NCI-H128 (cell line): ENCODE measurements around the gene WNT5A.
"Not testable (repeated sequence)": the region's sequence is repeated elsewhere in the genome, so short reads cannot be mapped to it uniquely, and the experiment has no call there.

Source experiments
- DNase-seq: peaks from one replicate; lab custom pipeline; 2025; ENCODE audit not compliant: unreplicated experiment; lab: John Stamatoyannopoulos, UW

Gene WNT5A

DNA sequence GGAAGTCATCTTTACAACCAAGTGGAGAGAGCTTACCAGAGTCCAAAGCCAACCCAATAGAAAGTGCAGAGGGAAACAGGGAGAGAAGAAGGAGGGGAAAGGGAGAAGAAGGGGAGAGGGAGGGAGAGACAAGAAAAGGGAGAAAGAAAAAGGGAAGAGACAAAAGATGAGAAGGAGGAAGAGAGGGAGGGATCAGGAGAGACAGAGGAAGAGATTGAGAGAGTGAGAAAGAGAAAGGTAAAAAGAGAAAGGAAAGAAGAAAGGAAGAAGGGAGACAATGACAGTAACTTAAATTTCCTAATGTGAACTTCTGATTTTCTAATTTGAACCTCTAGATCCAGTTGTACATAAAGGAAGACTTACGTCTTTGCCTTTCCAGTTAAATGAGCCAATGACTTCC lies 20.7 kb upstream of the WNT5A start:
- DNase-seq = no peak

DNA sequence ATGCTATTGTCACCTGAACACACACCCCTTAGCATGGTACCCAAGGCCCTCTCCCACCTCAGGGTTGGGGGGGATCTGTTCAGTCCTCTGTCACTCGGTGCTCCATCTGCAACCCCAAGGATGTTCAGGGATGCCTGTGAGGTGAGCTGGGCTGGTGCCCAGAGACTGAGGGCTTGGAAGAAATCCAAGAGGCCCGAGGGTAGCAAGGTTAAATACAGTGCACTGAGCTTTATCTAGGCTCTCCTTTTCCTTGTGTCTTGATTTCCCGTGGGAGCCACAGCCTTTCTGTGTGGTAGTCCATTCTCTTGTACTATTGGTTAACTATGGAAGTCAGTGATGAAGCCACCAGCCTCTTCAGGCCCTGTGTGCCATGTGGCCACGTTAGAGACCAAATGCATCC lies 18.7 kb upstream of the WNT5A start:
- DNase-seq = no peak

DNA sequence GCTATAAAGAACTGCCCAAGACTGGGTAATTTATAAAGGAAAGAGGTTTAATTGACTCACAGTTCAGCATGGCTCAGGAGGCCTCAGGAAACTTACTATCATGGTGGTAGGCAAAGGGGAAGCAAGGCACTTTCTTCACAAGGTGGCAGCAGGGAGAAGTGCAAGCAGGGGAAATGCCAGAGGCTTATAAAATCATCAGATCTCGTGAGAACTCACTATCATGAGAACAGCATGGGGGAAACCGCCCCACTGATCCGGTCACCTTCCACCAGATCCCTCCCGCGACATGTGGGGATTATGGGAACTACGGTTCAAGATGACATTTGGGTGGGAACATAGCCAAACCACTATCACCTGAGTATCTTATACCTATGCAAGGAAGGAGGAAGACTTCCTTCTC lies 18.0 kb upstream of the WNT5A start:
- DNase-seq = not testable (repeated sequence)

DNA sequence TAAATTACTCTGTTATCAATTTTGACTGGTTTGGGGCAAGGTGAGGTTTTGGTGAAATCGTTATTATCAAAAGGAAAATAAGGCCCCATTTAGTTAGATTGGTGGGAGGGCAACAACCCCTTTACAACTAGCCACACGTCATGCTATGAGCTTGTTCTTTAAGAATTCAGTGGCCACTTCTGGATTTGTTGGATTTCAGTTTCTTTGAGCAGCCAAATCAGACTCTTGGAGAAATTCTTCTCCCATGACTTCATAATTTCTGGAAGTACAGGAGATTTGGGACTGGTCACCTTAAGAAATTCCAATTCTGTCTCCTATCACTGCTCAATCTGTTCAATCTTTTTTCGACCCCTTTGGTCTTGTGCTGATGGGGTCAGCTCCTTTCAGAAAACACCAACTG lies 14.8 kb upstream of the WNT5A start:
- no peak for DNase-seq

DNA sequence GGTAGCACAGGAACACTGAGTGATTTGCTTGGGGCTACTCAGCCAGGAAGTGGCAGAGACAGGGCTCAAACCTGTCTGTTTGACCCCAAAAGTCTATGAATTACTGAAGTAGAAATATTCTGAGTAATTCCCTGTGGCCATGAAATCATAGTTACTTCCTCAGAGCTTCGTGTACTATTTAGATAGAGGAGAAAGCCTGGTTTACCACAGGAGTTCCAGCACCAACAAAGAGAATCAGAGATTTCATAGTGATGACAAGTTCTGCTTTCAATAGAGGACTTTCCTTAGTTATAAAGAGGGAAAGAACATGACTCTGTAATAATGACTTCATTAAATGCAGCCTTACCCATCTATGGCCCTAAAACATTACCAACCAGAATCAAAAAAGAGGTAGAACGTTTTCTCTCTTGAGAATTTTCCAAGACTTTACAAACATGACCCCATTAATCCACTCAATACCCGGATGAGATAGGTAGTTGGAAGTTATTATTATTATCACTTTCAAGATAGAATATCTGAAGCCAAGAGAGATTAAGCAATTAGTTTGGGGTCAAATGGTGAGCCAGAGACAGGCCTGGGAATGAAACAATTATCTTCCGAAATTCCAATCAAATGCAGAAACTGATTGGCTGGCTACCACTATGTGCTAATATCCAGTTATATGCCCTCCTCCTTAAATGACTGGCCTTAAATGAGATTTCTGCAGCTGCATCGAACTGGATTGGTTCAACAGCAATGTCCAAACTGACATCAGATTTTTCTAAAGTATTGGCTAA lies 13.6 kb upstream of the WNT5A start:
- DNase-seq = no peak

- no peak for DNase-seq
Measured at GRCh38 chr3:55498520-55498919, 11.4 kb upstream of the WNT5A start.

- DNase-seq = no peak
Measured at GRCh38 chr3:55497250-55497649, 10.1 kb upstream of the WNT5A start.

- no peak for DNase-seq
Measured at GRCh38 chr3:55494976-55495375, 7.9 kb upstream of the WNT5A start.

DNA sequence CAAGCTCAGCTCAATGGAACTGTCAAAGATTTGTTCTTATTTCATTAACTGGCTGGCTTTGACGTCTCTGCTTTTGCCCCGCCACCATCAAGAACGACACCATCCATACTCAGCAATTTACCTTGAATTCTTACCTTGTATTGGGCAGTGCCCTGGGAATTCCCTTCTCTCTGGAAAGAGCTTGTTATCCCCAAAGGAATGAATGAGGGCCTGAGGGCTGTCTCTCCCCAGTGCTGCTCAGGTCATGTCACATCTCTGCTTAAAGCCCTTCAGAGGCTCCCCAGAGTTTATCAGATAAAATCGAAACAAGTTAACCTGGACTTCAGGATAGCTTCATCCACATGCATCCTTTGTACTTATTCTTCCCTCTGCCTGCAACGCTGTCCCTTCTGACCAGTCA lies 5.9 kb upstream of the WNT5A start:
- DNase-seq = no peak

DNA sequence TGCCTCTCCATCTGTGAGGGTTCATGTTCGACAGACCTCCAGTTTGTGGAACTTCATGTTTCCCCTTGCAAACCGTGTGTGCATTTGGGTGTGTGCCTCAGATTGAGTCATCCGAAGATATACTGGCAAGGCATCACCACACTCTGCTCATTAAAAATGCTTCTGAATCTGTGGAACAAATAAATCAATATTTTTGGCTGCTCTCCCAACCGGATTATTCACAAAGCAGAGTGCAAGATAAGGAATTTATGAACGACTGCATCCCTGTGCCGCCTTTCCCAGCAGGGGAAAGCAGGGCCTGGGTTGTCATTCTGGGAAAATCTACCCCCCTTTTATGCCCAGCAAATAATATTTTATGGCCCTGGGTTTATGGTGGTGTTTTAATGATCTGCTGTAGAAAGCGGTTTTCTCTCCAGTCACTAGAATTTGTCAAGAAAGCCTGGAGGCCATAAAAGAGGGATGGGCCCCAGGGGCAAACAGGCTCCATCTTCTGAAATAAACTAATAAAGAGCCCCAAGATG lies 4.2 kb upstream of the WNT5A start:
- no peak for DNase-seq

DNA sequence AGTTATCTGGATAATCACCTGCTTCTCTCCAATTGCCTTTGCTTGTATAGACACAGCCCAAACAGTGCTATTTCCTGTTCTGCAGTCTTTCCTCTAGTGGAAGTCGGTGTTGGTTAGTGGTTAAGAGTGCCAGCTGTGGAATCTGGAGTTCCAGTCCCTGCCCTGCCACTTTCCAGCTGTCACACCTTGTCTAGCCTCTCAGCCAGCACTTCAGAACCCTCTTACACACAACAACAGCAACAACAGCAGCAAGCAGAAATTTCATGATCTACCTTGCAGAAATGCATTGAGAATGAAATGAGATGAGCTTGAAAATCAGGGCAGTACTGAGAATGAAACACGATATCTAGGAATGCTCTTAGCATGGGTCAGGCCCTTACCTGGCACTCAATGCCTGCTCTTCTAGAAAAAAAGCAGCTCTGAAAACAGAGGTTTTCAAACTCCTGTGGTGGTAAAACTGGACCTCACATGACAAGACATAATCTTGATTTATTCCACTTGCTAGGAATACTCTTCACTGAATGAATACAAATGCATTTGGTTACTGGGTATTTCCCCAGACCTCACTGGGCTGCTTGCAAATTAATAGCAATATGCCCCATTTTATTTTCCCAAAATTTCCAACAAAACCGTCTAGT lies 3.3 kb upstream of the WNT5A start:
- no peak for DNase-seq

DNA sequence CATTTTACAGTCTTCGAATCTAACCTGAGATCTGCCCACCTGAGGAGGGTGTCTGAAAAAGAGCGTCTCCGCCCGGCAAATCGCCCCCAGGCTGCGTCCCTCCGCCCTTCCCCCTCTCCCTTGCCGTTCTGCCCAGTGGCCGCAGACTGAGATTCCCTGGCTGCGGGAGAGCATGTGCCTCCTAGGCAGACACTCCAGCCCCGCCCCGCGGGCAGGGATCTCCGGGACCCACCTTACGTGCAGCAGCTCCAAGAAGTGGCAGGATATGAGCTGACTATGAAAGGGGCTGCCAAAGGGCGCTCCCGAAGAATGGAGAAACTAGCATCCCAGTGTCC lies 2.7 kb upstream of the WNT5A start:
- no peak for DNase-seq

GRCh38 chr3:55488398-55489055 lies 1.4 kb upstream of the WNT5A start:
- DNase-seq = no peak

DNA sequence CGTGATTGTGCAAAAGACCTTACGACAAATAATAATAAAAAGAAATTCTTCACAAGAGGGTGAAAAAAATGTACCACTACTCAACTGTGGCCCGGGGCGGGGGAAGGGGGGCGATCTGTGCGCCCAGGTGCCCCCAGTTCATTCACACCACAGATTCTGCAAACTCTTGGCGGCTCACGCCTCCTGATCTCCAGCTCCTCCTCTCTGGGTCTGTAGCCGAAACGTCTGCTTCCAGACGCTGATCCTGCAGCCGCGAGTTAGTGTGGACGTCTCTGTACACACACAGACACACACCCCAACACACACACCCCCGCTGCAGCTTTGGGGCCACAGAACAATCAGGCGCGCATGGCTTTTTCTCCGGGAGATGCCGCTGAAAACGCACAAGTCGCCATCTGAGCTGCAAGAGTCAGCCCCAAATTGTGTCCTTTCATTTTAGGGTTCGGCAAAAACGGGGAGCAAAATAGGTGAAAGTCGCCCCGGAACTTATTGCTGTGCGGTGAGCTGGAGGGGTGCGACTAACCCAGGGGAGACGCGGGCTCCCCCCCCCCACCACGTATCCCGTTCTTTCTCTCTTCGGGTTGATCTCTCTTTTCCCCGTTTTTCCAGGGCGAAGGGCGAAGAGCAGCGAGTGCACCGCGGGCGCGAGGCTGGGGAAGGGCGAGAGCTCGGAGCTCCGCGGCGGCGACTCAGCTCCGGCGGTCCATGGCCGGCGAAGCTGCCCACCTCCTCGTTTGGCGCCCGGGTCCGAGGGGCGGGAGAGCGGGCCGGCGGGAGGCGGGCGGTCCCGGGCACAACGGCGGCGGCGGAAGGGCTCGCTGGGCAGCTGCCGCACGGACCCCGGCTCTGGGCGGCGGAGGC lies 505 bp upstream of the WNT5A start:
- no peak for DNase-seq

DNA sequence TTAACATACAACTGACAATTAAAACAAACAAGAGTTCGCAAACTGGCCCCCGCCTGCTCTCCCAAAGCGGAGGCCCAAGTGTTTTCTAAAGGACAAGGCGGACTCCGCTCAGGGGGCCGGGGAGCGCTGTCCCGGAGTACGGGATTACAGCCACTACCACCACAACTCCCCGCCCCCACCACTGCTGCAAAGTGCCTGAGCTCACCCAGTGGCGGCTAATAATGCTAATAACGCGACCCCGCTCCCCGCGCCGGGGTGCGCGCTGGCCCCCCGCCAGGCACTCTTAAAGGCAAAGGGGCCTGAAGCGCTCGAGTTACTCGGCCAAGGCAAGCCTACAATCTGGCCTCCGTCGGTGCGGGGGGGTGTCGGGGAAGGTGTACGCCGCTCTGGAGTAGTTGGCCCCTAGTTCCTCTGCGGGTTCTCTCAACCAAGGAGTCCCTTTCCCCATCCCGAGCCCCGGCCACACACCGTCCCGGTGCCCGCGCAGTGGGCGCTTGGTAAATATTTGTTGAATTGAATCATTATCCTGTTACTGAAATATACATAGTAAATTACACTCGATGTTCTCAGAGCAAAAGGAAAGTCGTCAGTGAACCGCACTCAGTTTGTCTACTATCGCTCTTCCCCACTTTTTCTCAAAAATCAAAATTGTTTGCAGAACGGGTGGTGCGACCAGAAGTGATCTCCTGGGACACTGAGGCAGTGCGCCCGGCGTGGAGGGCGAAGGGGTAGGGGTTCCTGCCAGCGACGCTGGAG lies 827 bp downstream of the WNT5A start:
- DNase-seq = no peak

GRCh38 chr3:55484801-55485791 lies 2.0 kb downstream of the WNT5A start:
- no peak for DNase-seq

DNA sequence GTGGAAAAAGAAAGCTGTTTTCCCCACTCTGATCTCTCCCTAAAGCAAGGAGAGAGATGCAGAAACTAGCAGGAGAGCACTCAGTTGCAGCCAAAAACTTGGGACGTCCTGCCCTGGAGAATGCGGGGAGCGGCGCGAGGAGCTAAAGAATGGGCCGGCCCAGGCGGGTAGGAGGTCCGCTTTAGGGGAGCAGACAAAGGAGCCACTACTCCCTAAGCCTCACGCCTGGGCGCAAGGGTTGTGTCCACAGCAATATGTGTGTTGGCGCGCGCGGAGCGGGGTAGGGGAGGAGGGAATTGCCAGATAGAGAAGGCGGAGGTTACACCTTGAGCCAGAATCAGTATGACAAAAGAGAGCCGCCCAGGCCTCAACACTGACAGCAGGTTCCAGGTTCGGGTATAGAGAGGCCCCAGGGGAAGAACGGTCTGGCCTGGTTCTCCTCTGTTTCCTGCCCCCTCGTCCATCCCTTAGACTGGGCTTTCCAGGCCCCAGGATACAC lies 2.9 kb downstream of the WNT5A start:
- DNase-seq = no peak

DNA sequence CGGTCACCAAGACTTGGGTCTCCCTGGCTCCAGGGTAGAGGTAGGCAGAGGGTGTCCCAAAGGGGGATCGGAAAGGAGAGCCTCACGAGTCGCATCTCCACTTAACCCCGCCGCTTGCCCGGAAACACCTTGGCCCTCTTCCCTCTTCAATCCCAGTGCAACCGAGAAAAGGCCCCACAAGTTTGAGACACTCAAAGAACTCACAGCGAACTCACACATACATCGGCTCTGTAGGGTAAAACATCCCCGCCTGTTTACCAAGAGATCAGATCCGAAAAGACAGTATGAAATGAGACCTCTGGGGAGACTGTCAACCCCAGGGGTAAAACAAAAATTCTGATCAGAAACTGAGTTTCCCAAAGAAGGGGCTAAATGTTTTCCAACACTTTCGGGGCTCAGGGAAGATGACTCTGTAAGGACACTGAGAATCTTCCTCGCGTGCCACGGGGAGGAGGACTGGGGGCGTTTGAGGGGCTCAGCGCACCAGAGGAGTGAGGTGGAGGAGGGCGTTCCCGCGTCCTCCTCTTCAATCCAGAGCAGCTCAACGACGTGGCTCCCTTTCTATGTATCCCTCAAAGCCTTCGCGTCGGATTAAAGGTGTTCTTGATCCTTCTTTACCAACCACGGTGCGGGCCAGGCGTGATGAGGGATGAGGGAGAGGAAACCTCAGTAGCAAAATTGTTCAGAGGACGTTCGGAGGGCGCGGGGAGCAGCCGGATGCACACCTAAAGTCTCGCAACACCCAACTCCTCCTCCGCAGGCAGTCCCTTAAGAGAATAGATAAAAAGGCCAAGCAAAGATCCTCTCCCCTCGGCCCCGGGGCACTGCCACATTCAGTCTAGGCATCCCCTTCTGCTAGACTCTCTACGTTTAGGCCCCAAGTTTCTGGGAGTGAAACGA lies 3.7 kb downstream of the WNT5A start:
- DNase-seq = no peak
